ENCODE measurements around the gene DENND6B. TPM values are rescaled to one million over a fixed set of nuclear protein-coding genes. Genes with fewer than 3 reads are reported as not detected.

DENND6B gene
- total RNA-seq, 1 donor from 2014 or later = 32.1 TPM

DNA sequence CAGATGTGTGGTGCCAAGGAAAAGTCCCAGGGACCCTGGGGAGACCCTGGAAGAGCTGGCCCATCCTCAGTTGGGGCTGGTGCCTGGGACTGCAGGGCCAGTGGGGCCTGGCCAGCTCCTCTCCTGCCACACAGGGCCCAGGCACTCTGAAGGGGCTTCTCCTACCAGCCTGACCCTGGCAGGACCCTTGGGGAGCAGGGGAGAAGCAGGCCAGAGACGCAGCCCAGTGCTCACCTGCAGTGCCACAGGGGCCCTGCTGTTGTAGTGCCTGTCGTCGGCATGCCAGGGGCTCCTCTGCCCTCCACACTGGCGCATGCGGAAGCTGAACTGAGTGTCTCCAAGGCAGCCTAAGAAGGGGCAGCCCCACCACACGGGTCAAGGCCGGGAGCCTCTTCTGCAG, 9.1 kb downstream of the DENND6B start:
- H3K4me1 Mint-ChIP-seq (ENCODE audit: low read depth, unreplicated experiment) = peaks cover 12% of the 10 kb centered on the region
- H3K27me3 Mint-ChIP-seq (ENCODE audit: unreplicated experiment) = peaks cover 10% of the 10 kb centered on the region
- DNase-seq = no peak
- no peaks in the 10 kb centered on the region for H3K36me3 Mint-ChIP-seq (ENCODE audit: unreplicated experiment)
- no peak overlapping the region for H3K27ac Mint-ChIP-seq (ENCODE audit: unreplicated experiment)
- H3K4me3 Mint-ChIP-seq (ENCODE audit: unreplicated experiment) = no peak overlapping the region
- TF ChIP-seq, protein P1, sequence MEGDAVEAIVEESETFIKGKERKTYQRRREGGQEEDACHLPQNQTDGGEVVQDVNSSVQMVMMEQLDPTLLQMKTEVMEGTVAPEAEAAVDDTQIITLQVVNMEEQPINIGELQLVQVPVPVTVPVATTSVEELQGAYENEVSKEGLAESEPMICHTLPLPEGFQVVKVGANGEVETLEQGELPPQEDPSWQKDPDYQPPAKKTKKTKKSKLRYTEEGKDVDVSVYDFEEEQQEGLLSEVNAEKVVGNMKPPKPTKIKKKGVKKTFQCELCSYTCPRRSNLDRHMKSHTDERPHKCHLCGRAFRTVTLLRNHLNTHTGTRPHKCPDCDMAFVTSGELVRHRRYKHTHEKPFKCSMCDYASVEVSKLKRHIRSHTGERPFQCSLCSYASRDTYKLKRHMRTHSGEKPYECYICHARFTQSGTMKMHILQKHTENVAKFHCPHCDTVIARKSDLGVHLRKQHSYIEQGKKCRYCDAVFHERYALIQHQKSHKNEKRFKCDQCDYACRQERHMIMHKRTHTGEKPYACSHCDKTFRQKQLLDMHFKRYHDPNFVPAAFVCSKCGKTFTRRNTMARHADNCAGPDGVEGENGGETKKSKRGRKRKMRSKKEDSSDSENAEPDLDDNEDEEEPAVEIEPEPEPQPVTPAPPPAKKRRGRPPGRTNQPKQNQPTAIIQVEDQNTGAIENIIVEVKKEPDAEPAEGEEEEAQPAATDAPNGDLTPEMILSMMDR (IDR thresholded peaks at IDR 0.05; ENCODE audit: partially characterized antibody, unreplicated experiment) = no peak
- H3K9me3 Mint-ChIP-seq (ENCODE audit: unreplicated experiment) = peaks cover 4% of the 10 kb centered on the region

DNA sequence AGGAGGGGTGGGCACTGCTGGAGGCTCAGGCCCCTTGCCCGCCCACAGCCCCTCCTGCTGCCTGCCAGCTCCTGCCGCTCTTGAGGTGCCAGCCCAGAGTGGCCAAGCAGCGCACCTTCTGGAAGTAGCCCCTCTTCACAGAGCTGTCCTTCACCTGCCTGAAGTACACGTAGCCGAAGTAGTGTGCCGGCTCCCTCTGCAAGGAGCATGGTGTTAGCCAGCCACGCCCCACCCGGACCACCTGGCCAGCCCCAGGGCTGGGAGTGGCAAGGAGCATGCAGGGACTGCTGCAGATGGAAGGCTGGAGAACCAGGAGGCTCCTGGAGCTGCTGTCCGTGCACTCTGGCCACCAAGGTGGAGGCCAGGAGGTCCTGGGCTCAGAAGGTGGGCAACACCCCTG, 9.6 kb downstream of the DENND6B start:
- peaks cover 4% of the 10 kb centered on the region for H3K9me3 Mint-ChIP-seq (ENCODE audit: unreplicated experiment)
- TF ChIP-seq, protein P1 (IDR thresholded peaks at IDR 0.05; ENCODE audit: partially characterized antibody, unreplicated experiment) = no peak
- no peaks in the 10 kb centered on the region for H3K36me3 Mint-ChIP-seq (ENCODE audit: unreplicated experiment)
- peak; percentile 28 for DNase-seq
- peaks cover 12% of the 10 kb centered on the region for H3K4me1 Mint-ChIP-seq (ENCODE audit: low read depth, unreplicated experiment)
- peaks cover 10% of the 10 kb centered on the region for H3K27me3 Mint-ChIP-seq (ENCODE audit: unreplicated experiment)
- H3K27ac Mint-ChIP-seq (ENCODE audit: unreplicated experiment) = no peak overlapping the region
- no peak overlapping the region for H3K4me3 Mint-ChIP-seq (ENCODE audit: unreplicated experiment)

DNA sequence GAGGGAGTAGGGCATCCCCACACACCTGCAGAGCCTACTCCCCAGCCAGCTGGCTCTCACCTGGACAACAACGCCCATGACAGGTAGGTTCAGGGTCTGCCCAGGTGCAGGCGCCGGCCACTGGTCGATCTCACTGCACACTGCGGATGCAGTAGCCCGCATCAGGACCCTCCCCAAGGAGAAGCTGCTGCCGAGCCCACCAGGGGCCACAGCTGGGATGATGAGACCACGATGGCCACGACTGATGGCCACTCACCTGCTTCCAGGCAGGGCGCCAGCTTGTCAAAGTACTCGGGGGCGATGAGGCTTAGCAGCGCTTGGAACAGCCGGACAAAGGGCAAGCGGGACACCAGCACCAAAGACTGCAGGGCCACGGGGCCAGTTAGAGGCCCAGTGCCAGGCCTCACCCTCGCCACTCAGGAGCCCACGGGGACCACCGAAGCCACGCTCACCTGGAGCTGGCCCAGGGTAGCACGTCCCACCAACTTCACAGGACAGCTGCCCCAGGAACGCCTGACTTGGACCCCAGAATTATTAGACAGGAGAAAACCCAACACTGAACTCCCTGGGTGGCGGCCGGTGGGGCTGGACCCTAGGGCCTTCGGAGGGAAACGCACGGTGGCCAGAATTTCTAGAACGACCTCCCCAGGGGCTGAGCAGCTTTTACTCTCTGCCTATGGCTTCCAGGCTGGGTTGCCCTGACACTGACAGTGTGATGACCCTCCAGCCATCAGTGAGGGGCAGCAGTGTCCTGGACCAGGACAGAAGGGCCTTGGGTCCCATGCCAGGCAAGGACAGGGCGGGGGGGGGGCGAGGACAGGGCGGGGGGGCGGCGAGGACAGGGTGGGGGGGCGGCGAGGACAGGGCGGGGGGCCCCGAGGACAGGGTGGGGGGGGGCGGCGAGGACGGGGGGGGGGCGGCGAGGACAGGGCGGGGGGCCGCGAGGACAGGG, 10.4 kb downstream of the DENND6B start:
- Mint-ChIP-seq H3K27me3 (ENCODE audit: unreplicated experiment) (peaks cover 8% of the 10 kb centered on the region), H3K9me3 (ENCODE audit: unreplicated experiment) (peaks cover 4% of the 10 kb centered on the region), H3K4me3 (ENCODE audit: unreplicated experiment) (no peak overlapping the region), H3K36me3 (ENCODE audit: unreplicated experiment) (no peaks in the 10 kb centered on the region), H3K27ac (ENCODE audit: unreplicated experiment) (no peak overlapping the region), H3K4me1 (ENCODE audit: low read depth, unreplicated experiment) (peaks cover 12% of the 10 kb centered on the region)
- TF ChIP-seq, protein P1 (IDR thresholded peaks at IDR 0.05; ENCODE audit: partially characterized antibody, unreplicated experiment) = no peak
- DNase-seq = peak; percentile 40

DNA sequence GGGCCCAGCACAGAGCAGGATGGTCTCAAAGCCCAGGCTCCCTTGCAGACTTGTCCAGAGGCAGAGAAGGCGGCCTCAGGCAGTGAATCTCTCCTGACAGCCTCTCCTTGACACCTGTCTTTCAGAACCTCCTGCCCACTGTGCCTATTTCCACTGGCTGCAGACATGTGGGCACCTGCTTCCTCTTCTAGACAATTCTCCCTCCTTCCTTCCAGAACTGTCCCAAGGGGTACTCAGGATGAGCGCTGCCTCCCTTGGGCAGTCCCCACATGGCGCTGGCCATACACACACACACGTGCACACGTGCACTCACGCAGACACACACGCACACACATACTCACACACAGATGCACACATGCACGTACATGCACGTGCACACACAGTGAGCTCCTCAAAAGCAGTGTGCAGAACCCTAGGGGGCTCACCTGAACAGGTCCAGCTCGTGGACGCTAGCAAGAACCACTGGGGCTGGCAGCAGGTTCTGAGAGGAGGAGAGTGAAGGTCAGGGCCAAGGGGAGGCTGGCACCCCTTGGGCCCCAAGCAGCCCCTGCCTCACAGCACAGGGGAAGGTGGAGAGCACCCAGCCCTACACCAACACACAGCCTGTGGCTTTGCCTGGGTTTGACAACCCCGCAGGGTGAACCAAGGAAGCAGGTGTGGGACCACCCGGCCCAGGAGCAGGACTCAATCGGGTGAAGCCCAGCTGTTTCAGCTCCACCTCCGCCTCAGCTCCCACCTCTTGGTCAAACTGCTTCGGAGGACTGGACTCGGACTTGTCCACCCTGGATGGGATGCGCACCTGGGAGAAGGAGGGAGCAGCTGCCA, 11.3 kb downstream of the DENND6B start:
- Mint-ChIP-seq H3K4me3 (ENCODE audit: unreplicated experiment) (peak overlapping the region; percentile 38), H3K36me3 (ENCODE audit: unreplicated experiment) (no peaks in the 10 kb centered on the region), H3K27me3 (ENCODE audit: unreplicated experiment) (peaks cover 8% of the 10 kb centered on the region), H3K4me1 (ENCODE audit: low read depth, unreplicated experiment) (peaks cover 12% of the 10 kb centered on the region), H3K27ac (ENCODE audit: unreplicated experiment) (peak overlapping the region; percentile 79), H3K9me3 (ENCODE audit: unreplicated experiment) (peaks cover 4% of the 10 kb centered on the region)
- TF ChIP-seq, protein P1 (IDR thresholded peaks at IDR 0.05; ENCODE audit: partially characterized antibody, unreplicated experiment) = no peak
- peak; percentile 16 for DNase-seq
